CD4-positive, alpha-beta T cell treated with Interleukin-10 for 1 hour (primary cell): Measurements from ENCODE around the gene PLEKHG3.

Experiments
- DNase-seq: peaks from one replicate; pipeline ENCODE4 v3.0.0-alpha.2; 2020

PLEKHG3 gene

GRCh38 chr14:64728856-64729255 lies 24.6 kb downstream of the PLEKHG3 start:
- no peak for DNase-seq

GRCh38 chr14:64729386-64730060 lies 25.3 kb downstream of the PLEKHG3 start:
- no peak for DNase-seq

- DNase-seq: no peak
These were observed 25.8 kb downstream of the PLEKHG3 start for GRCh38 chr14:64730061-64730440.

- DNase-seq: no peak
These were observed 26.5 kb downstream of the PLEKHG3 start for GRCh38 chr14:64730681-64731080.

GRCh38 chr14:64731141-64731581 lies 26.9 kb downstream of the PLEKHG3 start:
- DNase-seq: no peak

GRCh38 chr14:64732066-64732465 lies 27.8 kb downstream of the PLEKHG3 start:
- DNase-seq: no peak

GRCh38 chr14:64732536-64733120 lies 28.4 kb downstream of the PLEKHG3 start:
- DNase-seq: no peak

GRCh38 chr14:64733321-64733720 lies 29.1 kb downstream of the PLEKHG3 start:
- no peak for DNase-seq

- peak; percentile 20 for DNase-seq
These were observed 29.7 kb downstream of the PLEKHG3 start for GRCh38 chr14:64733899-64734298.

GRCh38 chr14:64734990-64735389 lies 30.8 kb downstream of the PLEKHG3 start:
- DNase-seq: no peak

- no peak for DNase-seq
These were observed 32.3 kb downstream of the PLEKHG3 start for GRCh38 chr14:64736271-64737169.

- no peak for DNase-seq
These were observed 33.4 kb downstream of the PLEKHG3 start for GRCh38 chr14:64737391-64738280.

GRCh38 chr14:64738281-64738804 lies 34.1 kb downstream of the PLEKHG3 start:
- DNase-seq: no peak

GRCh38 chr14:64741200-64741599 lies 37.0 kb downstream of the PLEKHG3 start:
- no peak for DNase-seq

GRCh38 chr14:64741961-64742360 lies 37.7 kb downstream of the PLEKHG3 start:
- no peak for DNase-seq

- DNase-seq: no peak
These were observed 38.8 kb downstream of the PLEKHG3 start for GRCh38 chr14:64743061-64743460.

- DNase-seq: no peak
These were observed 41.4 kb downstream of the PLEKHG3 start for GRCh38 chr14:64745511-64746091.

GRCh38 chr14:64746298-64747250 lies 42.4 kb downstream of the PLEKHG3 start:
- no peak for DNase-seq

- DNase-seq: no peak
These were observed 43.1 kb downstream of the PLEKHG3 start for GRCh38 chr14:64747327-64747726.

- no peak for DNase-seq
These were observed 44.3 kb downstream of the PLEKHG3 start for GRCh38 chr14:64748521-64748920.
